Activated CD8-positive, alpha-beta memory T cell treated with anti-CD3 and anti-CD28 coated beads for 48 hours (primary cell): Measurements from ENCODE around the gene ANGEL1.

Source experiments
- DNase-seq, 3 experiments: peaks; one replicate each; pipeline ENCODE4 v3.0.0-alpha.2; 2020; ENCODE audit warnings: low read depth in 2 of 3, low spot score in 2 of 3

Gene ANGEL1

DNA sequence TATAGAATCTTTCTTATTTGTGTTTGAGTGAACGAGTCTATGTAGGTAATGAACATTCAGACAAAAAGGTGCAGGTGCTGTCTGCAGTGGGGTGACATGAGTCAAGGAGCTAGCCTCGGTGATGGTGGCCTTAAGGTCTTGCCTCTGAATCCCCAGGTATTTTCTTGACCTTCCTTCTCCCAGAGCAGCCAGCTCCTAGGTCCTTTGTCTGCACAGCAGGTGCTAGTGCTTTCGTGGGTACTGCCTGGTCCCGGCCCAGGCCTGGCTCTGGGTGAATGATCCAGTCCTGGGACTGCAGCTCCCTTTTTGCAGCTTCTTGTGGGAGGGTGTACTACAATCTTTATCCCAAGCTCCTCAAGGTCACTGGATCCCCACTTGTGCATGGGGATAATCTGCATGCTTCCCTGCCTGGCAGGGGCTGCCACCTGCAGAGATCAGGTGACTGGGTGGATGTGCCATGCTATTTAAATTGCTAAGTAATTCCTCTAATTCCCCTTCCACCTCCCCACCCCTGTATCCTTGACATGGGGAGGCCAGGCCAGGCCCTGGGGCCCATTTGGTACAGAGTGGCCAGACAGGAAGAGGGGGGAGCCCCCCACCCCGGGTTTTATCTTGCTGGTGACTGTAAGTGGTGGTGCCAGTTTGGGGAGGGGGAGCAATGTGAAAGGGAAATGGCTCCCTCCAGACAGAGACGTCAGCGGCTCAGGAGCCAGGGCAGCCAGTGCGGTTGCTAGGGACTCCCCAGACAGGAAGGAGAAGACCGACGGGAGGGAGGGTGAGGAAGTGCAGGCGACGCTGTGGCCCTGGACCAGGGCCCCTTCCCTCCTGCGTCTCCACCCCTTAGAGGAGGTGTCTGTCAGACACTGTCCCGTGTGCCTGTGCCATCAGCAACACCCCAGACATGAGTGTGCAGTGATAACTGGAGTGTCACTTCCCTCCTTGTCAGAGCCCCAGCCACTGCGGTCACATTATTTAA is 44.7 kb downstream of the ANGEL1 start:
- DNase-seq = peak in 1 of 3 experiments; percentile 49

DNA sequence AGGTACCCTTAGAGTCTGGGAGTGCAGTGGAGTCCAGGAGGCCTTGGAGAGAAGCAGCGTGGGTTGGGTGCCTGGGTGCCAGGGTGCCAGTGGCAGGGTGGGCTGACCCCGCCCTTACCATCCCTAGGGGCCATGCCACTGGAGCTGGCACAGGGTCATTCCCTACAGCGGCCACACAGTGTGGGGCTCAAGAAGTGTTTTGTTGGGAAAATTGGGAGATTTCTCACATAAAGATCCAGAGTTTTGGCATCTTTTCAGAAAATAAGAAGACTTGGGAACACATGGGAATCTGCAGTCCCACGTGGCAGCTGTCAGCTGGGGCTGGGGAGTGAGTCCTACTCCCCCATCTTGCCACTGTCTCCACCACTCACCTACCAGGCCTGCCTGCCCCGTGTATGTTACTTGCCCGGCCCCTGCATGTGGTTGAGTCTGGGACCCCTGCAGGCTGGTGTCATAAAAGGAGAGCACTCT is 47.2 kb downstream of the ANGEL1 start:
- no peak for DNase-seq

DNA sequence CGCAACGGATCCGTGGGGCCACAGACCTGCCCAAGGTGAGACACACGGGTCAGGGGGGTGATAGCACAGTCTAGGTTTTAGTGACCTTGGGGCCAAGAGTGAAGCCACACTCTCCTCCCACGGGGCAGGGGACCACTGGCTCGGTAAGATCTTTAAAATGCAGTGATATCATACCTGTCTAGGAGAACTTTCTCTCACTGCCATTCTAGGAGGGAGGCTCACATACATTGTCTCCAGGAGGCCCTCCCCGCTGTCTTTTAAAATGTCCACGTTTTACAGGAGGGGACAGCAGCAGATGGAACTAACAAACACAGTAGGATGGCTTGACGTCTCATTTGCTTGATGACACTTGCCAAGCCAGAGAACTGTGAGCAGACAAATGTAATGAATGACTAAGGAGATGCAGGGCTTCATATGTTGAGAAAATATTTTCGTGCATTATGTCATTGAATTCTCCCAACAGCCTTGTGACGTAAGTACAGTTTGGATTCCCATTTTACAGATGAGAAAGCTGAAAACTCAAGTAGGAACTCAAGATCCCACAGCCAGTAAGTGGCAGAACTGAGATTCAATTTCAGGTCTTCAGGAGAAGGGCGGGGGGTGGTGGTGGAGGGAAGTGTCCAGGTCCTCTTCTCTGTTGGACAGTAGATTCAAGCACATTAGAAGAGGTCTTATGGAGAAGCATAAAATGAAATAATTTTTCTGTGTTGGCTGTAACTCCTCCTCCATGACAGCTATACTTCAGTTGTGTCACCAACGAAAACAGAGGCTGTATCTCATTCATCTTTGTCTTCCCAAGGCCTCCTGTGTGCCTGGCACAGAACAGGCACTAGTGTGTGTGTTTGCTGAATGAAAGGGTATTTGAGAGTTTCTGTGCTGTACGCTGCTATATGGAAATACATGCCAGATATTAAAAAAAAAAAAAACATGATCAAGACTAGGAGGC is 49.3 kb downstream of the ANGEL1 start:
- DNase-seq = no peak

DNA sequence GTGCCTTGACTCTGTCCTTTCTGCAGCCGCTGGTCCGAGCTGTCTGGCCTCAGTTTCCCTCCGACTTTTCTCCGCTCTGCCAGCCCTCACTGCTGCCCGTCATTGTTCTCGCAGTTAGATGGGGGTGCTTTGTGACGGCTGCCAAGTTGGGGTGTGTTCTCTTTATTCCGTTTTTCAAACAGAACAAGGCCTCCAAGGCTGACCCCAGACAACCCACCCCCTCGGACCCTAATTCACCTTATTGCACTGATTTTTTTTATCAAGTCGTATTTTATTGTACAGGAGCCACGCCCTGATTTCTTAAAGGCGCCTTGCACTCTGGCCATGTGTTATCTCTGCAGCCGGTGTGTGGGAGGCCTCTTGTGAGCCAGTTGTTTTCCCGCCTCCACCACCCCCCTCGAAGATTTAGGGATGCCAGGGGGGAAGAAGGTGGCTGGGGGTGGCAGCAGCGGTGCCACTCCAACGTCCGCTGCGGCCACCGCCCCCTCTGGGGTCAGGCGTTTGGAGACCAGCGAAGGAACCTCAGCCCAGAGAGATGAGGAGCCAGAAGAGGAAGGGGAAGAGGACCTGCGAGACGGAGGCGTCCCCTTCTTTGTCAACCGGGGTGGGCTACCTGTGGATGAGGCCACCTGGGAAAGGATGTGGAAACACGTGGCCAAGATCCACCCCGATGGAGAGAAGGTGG is 50.1 kb downstream of the ANGEL1 start:
- DNase-seq = no peak

DNA sequence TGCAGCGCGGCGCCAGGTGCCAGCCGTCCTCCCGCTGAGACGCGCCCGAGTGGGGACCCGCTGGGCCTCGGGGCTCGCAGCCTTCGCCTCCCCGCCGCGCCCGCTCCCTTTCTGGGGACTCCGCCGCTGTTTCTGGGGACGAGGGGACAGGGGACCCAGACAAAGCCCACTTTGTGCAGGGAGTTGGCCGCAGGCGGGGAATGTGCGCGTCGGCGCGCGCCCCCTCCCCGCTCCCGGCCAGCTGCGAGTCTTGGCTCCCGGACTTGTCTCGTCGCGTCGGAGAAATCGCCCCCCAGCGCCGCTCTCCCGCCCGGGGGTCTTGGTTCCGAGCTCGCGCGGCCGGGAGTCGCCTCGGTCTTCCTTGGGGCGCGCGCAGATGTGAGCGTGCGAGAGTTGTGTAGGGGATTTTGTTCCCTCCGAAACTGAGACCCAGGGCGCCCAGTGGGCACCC is 50.7 kb downstream of the ANGEL1 start:
- no peak for DNase-seq

DNA sequence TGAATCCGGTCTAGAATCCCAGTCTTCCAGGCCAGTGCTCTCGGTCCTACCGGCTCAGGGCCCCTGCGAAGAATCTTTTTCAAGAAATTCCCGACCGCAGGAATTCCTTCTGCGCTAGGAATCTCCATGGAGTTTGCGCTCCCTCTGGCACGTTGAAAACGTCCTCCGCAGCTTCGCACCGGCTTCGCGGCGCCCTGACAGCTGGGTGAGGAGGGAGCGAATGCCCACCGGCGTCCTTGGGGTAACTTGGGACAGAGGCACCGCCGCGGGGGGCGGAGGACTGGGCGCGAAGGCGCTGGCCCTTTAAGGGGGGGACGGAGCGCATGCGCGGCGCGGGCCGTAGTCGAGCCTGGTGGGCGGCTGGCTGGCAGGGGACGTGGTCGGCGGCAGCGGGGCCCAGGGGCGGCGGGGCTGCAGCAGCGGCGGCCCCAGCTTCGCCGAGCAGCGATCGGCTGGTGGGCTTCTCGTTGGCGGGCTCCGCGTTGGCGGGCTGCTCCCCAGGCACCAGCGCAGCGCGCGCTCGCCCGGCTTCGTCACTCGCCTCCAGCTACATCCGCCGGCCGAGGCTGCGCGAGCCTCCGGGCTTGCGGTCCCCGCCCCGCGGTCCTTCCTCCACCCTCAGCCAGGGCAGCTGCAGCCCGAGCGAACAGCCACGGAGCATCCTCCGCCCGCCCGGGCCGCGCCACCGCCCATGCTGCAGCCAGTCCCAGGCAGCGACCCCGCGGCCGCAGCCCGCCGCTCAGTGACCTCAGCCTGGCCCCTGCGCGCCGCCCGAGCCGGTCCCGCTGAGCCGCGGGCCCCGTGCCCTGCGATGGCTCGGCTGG is 51.3 kb downstream of the ANGEL1 start, which contains the start of gene VASH1:
TSS of gene VASH1 (plus strand) at position 333 of the 824 bp plus-strand sequence. CDS start 1,354 bp downstream, outside the sequence.
- DNase-seq = peak in 1 of 3 experiments; percentile 40

DNA sequence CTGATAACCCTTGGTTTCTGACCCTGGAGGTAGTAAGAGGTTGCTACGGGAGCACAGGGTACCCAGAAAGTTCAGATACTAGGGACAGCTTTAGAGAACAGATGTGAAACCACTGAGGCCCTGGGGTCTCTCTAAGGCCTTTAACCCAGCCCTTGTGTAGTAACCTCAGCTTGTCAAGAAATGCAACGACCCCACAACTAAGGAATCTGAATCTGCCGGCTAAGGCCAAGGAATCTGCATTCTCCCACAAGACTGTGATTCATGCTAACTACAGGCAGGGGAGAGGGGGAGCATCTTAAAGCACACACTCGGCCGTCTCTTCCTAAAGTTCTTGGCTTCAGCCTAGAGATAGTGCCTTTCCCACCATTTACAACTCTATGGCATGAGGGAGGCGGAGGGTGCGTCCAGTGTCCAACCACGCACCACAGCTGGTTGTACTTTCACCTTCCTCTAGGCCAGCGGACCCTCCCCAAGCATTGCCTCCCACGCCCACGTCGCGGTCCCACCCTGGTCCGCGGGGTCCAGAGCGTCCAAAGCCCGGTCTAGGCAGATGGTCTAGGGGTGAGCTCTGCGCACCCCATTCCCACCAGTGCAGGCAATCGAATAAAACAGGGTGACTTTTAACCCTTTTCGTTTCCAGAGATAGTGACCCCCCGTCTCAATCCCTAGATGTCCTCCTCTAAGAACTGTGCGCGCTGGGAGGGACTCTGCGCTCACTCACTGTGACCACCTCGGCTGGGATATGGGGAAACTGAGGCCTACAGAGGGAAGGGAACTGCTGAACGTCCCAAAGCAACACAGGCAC is 52.1 kb downstream of the ANGEL1 start:
- DNase-seq = no peak

DNA sequence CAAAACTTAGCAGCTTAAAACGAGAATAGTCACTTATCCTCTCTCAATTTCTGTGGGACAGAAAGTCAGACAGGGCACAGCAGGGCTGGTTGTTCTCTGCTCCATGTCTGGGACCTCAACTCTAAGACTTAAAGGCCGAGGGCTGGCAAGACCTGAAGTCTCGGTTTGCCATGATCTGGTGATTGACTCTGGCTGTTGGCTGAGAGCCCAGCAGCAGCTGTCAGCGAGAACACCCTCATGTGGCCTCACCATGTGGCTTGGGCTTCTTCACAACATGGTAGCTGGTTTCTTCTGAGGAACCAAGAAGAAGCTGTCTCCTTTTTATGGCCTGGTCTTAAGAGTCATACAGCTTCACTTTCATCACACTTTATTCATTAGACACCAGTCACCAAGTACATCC is 53.1 kb downstream of the ANGEL1 start:
- no peak for DNase-seq

DNA sequence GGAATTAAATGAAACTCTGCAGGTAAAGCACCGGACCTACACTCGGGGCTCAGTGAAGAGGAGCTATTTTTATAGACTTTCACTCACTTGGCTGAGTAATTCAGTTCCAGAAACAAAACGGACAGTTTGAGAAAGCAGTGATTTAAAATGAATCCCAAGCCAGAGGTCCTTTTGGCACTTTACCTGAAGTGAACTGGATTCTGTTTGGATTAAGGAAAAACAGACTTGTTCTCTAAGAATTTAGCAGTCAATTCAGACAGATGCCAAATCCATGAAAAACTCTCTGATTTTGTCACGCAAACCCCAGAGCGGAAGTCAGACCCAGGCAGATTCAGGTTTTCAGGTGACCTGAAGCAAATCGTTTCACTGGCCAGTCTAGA is 56.3 kb downstream of the ANGEL1 start:
- no peak for DNase-seq

DNA sequence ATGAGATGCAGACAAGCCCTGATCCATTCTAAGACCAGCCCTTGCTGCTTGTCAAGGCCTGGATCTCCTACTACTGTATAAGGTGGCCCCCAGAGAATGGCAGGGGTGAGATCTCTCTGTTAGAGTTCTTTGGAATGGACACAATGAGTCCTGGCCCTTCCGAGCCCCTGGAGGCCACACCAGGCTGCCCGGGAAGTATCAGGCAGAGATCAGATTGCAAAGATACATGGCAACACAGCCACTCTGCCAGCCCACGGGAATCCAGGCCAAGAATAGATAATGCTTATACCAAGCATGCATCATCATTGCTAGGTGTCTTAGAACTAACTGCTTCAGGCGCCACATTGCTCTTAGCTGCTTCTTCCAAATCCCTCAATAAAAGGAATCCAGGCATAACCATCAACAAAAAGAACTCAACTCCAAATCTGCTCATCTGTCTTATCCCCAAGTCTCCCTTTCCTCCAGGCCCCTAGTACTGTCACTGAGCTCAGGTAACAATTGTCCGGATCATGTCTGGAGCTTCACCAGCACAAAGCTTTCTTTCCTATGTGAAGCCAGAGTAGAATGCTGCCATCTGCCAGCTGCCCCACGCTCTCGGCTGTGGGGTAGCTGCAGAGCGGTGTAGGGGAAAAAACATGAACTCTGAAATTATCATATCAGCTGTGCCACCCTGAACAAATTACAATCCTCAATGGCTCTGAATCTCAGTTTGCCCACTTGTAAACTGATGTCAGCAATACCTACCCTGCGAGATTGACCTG is 56.9 kb downstream of the ANGEL1 start:
- DNase-seq = no peak

DNA sequence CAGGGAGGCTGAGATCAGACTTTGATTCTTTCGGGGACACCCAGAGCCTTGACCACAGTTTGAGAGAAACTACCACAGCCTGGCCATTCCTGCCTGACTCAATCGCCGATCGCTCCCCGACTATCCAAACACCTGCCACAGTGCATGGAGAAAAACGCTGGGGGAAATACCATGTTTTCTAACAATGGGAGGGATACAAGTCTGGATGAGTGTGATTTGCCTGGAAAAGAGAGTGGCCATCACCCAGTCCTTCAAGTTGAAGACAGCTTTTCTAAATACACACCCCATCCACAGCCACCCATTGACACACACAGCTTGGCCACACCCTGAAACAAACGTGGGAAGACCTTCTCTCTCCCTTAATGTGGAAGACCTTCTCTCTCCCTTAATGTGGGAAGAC is 58.1 kb downstream of the ANGEL1 start:
- DNase-seq = no peak

DNA sequence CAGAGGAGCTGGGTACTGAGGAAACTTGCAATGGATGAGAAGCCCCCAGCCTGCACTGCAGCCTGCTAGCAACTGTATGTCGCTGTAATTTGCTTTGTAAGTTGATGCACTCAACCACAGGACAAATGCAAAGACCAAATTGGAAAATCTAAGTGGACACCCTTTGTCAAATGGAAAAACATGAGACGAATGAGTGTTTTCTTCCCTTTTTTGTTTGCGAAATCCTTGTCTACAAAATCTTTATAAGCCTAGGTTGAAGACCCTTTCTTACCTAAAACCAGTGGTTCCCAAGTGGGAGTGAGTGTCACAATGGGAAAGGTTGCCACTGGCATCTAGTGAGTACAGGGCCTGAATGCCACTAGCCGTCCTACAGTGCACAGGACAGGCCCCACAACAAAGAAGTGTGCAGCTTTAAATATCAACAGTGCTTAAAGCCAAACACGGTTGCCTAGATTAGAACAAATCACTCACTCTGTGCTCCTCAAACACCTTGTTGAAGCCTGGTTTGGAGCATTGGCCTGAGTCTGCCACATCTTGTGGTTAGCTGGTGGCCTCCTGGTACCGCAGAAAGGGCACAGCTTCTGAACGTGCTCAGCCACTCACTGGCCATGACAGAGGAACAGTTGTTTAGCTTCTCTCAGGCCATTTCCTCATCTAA is 59.0 kb downstream of the ANGEL1 start:
- no peak for DNase-seq

DNA sequence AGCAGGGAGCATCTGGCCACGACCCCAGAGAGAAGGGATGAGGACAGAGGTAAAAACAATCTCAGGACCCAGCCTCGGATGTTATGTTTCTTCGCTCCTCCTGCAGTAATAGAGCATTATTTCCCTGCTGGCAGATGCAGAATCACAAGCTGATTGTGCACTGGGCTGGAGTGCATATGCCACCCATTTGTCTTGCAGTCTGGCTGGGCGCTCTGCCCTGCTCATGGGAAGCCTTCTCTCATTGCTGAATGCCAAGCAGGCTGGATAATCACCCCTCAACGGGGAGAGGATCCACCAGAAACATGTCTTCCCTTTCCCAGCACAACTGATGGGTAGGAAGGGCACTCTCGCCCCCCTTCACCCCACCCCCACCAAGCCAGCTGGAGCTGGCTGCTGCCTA is 59.9 kb downstream of the ANGEL1 start:
- no peak for DNase-seq

DNA sequence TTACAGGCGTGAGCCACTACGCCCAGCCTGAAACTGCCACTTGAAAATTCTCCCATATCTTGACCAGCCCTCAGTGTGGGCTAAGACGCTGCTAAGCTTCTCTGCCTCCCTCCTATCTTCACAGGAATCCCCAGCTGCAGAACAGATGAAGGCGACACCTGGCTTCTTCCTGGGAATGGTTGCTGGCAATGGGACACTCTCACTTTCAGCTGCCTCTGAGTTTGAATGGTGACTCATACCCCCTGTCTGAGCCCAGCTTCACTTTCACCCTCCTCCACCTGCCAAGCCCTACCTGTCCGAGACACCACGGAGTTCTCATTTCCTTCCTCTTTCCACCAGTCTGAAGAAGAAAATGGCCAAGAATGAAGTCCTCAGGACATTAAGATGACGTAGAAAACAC is 69.7 kb downstream of the ANGEL1 start:
- no peak for DNase-seq

DNA sequence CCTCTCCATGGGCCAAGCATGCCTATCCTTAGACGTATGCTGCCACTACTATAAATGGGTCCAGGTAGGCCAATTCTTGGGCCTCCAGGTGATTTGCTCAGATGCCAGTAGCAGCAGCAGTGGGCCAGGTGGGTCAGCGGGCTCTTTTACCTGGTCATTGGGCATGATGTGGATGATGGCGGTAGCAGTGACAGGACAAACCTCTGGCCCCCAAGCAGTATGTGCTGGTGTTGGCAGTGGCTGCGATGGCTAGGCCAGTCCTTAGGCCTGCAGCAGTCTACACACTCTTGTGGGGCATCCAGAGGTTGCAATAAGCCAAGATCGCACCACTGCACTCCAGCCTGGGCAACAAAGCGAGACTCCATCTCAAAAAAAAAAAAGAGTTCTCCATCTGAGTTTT is 70.5 kb downstream of the ANGEL1 start:
- no peak for DNase-seq

DNA sequence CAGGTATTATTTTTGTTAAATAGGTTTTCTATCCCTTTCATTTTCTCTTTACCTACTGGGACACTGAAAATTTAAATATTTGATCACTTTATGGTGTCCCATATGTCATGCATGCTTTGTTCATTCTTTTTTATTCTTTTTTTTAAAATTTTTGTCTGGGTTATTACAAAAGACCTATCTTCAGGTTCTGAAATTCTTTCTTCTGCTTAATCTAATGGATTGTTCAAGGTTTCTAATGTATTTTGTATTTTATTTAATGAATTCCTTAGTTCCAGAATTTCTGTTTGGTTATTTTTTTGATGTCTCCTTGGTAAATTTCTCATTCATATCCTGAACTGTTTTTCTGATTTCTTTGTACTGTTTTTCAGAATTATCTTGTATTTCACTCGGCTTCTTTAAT is 71.6 kb downstream of the ANGEL1 start:
- no peak for DNase-seq
